HCT116 (cell line): ENCODE data around the gene NAALADL2. TPM values are rescaled to one million over a fixed set of nuclear protein-coding genes. Genes with fewer than 3 reads are reported as not detected.

Experiments
- ATAC-seq: fragments of 200-7000 bp; cut with Tn5 transposase; 2 replicates; pipeline ENCODE4 v1.9.1; 2020; ENCODE audit warnings: mild to moderate bottlenecking, moderate library complexity
- BruUV-seq: library from RNA; stranded (reverse); fragments of 400-500 nt; replicated peaks from 2 replicates; lab custom pipeline; 2021; lab: Mats Ljungman, UMichigan
- CTCF ChIA-PET: fragments of 300-600 bp; sonication (Branson Sonifier 250); formaldehyde crosslinking; loops from one replicate; lab custom pipeline; 2021; ENCODE audit warnings: antibody characterized with exemption; lab: Charles Lee
- POLR2A ChIA-PET: fragments of 300-600, 350-600 bp; sonication (Branson Sonifier 250); formaldehyde crosslinking; loops from one replicate; lab custom pipeline; 2021; ENCODE audit warnings: antibody characterized with exemption; lab: Charles Lee
- RAD21 ChIA-PET, 2 experiments: fragments of 300-600 bp; sonication (Branson Sonifier 250); formaldehyde crosslinking; loops; one replicate each; lab custom pipeline; 2023; ENCODE audit warnings: low total read pairs in 2 of 2; ENCODE audit not compliant: uncharacterized antibody in 2 of 2, unreplicated experiment in 2 of 2, low non-redundant PET in 1 of 2; lab: Charles Lee
- DNase-seq: peaks from one replicate; pipeline ENCODE4 v3.0.0-alpha.2; 2010; ENCODE audit warnings: low read depth, low spot score
- H2AFZ ChIP-seq: fragments of 200-600 bp; shearing (Covaris generic), sonication (generic); 2 replicates; pipeline ENCODE4 v1.6.1; 2017; ENCODE audit warnings: low read depth, mixed run types, mixed read lengths, antibody characterized with exemption, low read length; ENCODE audit not compliant: poor library complexity, severe bottlenecking
- H3K27ac ChIP-seq: 2 replicates; pipeline ENCODE4 v1.5.1; 2012; ENCODE audit warnings: low read depth, low read length
- H3K27me3 ChIP-seq: fragments of 200-600 bp; sonication (generic); 2 replicates; pipeline ENCODE4 v1.6.1; 2016; ENCODE audit warnings: mixed run types, low read length, mixed read lengths; ENCODE audit not compliant: insufficient read depth
- H3K36me3 ChIP-seq, 2 experiments: fragments of 200-500 bp in 1 of 2; fragments of 200-600 bp in 1 of 2; sonication (Bioruptor generic) in 1 of 2; sonication (generic) in 1 of 2; 2 replicates each; pipeline versions ENCODE4 v1.5.1 to v1.6.1; 2014 to 2016; ENCODE audit warnings: low read length in 2 of 2, inconsistent platforms in 1 of 2, mixed read lengths in 1 of 2, mixed run types in 1 of 2; ENCODE audit not compliant: insufficient read depth in 2 of 2, control insufficient read depth in 1 of 2
- H3K4me1 ChIP-seq, 2 experiments: fragments of 200-600 bp in 1 of 2; sonication (generic) in 1 of 2; 2 replicates each; pipeline versions ENCODE4 v1.5.1 to v1.6.1; 2012 to 2017; ENCODE audit warnings: low read length in 2 of 2, inconsistent platforms in 1 of 2, mild to moderate bottlenecking in 1 of 2, mixed read lengths in 1 of 2, mixed run types in 1 of 2, moderate library complexity in 1 of 2; ENCODE audit not compliant: insufficient read depth in 2 of 2, control insufficient read depth in 1 of 2
- H3K4me2 ChIP-seq: fragments of 200-600 bp; sonication (generic); 2 replicates; pipeline ENCODE4 v1.6.1; 2017; ENCODE audit warnings: mixed run types, low read length, mixed read lengths
- H3K4me3 ChIP-seq, 2 experiments: fragments of 200-600 bp in 1 of 2; sonication (generic) in 1 of 2; replicated peaks in 1 of 2; 2 replicates each; pipeline ENCODE4 v1.5.1; 2011 to 2016; ENCODE audit warnings: low read length in 2 of 2, control low read depth in 1 of 2, low read depth in 1 of 2, mild to moderate bottlenecking in 1 of 2, mixed read lengths in 1 of 2, mixed run types in 1 of 2
- H3K79me2 ChIP-seq: fragments of 200-600 bp; sonication (generic); 2 replicates; pipeline ENCODE4 v1.6.1; 2017; ENCODE audit warnings: mild to moderate bottlenecking, mixed run types, low read length, moderate library complexity, mixed read lengths; ENCODE audit not compliant: insufficient read depth
- H3K9ac ChIP-seq: fragments of 200-600 bp; sonication (generic); 2 replicates; pipeline ENCODE4 v1.6.1; 2016; ENCODE audit warnings: low read length, mixed read lengths
- H3K9me2 ChIP-seq: fragments of 200-600 bp; sonication (generic), shearing (Covaris generic); 2 replicates; pipeline ENCODE4 v1.6.1; 2017; ENCODE audit warnings: mixed run types, mild to moderate bottlenecking, moderate library complexity; ENCODE audit not compliant: insufficient read depth
- H3K9me3 ChIP-seq, 2 experiments: fragments of 200-500 bp in 1 of 2; fragments of 200-600 bp in 1 of 2; sonication (Bioruptor generic) in 1 of 2; sonication (generic) in 1 of 2; 2 replicates each; pipeline ENCODE4 v1.6.1; 2014 to 2017; ENCODE audit warnings: low read length in 2 of 2, mixed read lengths in 2 of 2, inconsistent platforms in 1 of 2, low read depth in 1 of 2, mild to moderate bottlenecking in 1 of 2, mixed run types in 1 of 2, moderate library complexity in 1 of 2; ENCODE audit not compliant: control insufficient read depth in 1 of 2, insufficient read depth in 1 of 2
- H4K20me1 ChIP-seq: fragments of 200-600 bp; sonication (generic), shearing (Covaris generic); 2 replicates; pipeline ENCODE4 v1.6.1; 2017; ENCODE audit warnings: mixed run types, mild to moderate bottlenecking, moderate library complexity; ENCODE audit not compliant: insufficient read depth
- ATF3 ChIP-seq: IDR thresholded peaks from 2 replicates; pipeline ENCODE4 v1.6.1; 2012
- CBX3 ChIP-seq: IDR thresholded peaks from 2 replicates; pipeline ENCODE4 v1.6.1; 2012; ENCODE audit warnings: low read depth
- CEBPB ChIP-seq: IDR thresholded peaks from 2 replicates; pipeline ENCODE4 v1.6.1; 2012; ENCODE audit warnings: low read depth
- EGR1 ChIP-seq: IDR thresholded peaks from 2 replicates; pipeline ENCODE4 v1.6.1; 2012; ENCODE audit warnings: low read depth
- ELF1 ChIP-seq: IDR thresholded peaks from 2 replicates; pipeline ENCODE4 v1.6.1; 2012; ENCODE audit warnings: low read depth, borderline replicate concordance
- EZH2 ChIP-seq: fragments of 200-600 bp; sonication (generic); IDR thresholded peaks from 2 replicates; pipeline ENCODE4 v1.6.1; 2017; ENCODE audit warnings: antibody characterized with exemption, mixed run types
- EZH2phosphoT487 ChIP-seq: fragments of 200-600 bp; IDR thresholded peaks from 2 replicates; pipeline ENCODE4 v1.6.1; 2018; ENCODE audit warnings: antibody characterized with exemption, borderline replicate concordance
- FOSL1 ChIP-seq: IDR thresholded peaks from 2 replicates; pipeline ENCODE4 v1.6.1; 2012; ENCODE audit warnings: low read depth
- JUND ChIP-seq: IDR thresholded peaks from 2 replicates; pipeline ENCODE4 v1.6.1; 2012
- MAX ChIP-seq: IDR thresholded peaks from 2 replicates; pipeline ENCODE4 v1.6.1; 2012
- POLR2A ChIP-seq: IDR thresholded peaks from 2 replicates; pipeline ENCODE4 v1.7.0; 2011; ENCODE audit warnings: borderline replicate concordance; ENCODE audit not compliant: insufficient read depth, insufficient read length; ENCODE audit errors: extremely low read depth
- POLR2AphosphoS5 ChIP-seq: IDR thresholded peaks from 2 replicates; pipeline ENCODE4 v1.6.1; 2011; ENCODE audit warnings: mild to moderate bottlenecking, low read depth, low read length, moderate library complexity
- RAD21 ChIP-seq: IDR thresholded peaks from 2 replicates; pipeline ENCODE4 v1.6.1; 2012; ENCODE audit warnings: low read depth, mild to moderate bottlenecking
- REST ChIP-seq: IDR thresholded peaks from 2 replicates; pipeline ENCODE4 v1.6.1; 2012; ENCODE audit warnings: low read depth
- SP1 ChIP-seq: IDR thresholded peaks from 2 replicates; pipeline ENCODE4 v1.6.1; 2012; ENCODE audit warnings: low read depth
- SRF ChIP-seq: IDR thresholded peaks from 2 replicates; pipeline ENCODE4 v1.6.1; 2012; ENCODE audit warnings: low read depth
- TCF7L2 ChIP-seq: IDR thresholded peaks from 2 replicates; pipeline ENCODE4 v1.7.0; 2011; ENCODE audit warnings: borderline replicate concordance, inconsistent platforms; ENCODE audit not compliant: insufficient read depth, insufficient read length; ENCODE audit errors: extremely low read depth
- YY1 ChIP-seq: IDR thresholded peaks from 2 replicates; pipeline ENCODE4 v1.6.1; 2011; ENCODE audit warnings: low read length, low read depth, moderate library complexity, mild to moderate bottlenecking; ENCODE audit not compliant: insufficient replicate concordance; ENCODE audit errors: extremely low read depth
- ZBTB33 ChIP-seq: IDR thresholded peaks from 2 replicates; pipeline ENCODE4 v1.6.1; 2011; ENCODE audit warnings: mild to moderate bottlenecking, low read length, moderate library complexity; ENCODE audit not compliant: insufficient replicate concordance; ENCODE audit errors: extremely low read depth
- ZFX ChIP-seq: fragments of 450-650 bp; IDR thresholded peaks from 2 replicates; pipeline ENCODE4 v1.6.1; 2017
- intact Hi-C: fragments of 100-400 bp; cut with micrococcal nuclease; formaldehyde crosslinking; loops from 2 replicates; pipeline ENCODE4 v1.10.0; 2022
- total RNA-seq: library from RNA; stranded (reverse); gene quantifications from one replicate; pipeline ENCODE4 v1.2.1, GENCODE V29; 2021; ENCODE audit not compliant: unreplicated experiment

The NAALADL2 gene
- total RNA-seq, 1 experiment from 2014 or later = 2.9 TPM

GRCh38 chr3:175445741-175446140 is 586.6 kb downstream of the NAALADL2 start:
- ChIA-PET CTCF (no interaction called here), RAD21 (no interaction called here), POLR2A (no interaction called here)
- Histone ChIP-seq H3K9me3 (no peaks in the 10 kb centered on the region), H3K9me2 (no peaks in the 10 kb centered on the region), H3K9ac (no peak overlapping the region), H3K36me3 (no peaks in the 10 kb centered on the region), H3K79me2 (no peaks in the 10 kb centered on the region), H3K4me1 (no peaks in the 10 kb centered on the region), H3K4me3 (no peak overlapping the region), H2AFZ (no peak overlapping the region), H3K27ac (no peak overlapping the region), H3K27me3 (no peaks in the 10 kb centered on the region), H3K4me2 (no peak overlapping the region), H4K20me1 (no peaks in the 10 kb centered on the region)
- intact Hi-C loops = no loop called here
- DNase-seq (no peak), ATAC-seq (no peak)
- TF ChIP-seq SRF = no peak
- no peak for TF ChIP-seq ZBTB33
- TF ChIP-seq EZH2phosphoT487 = no peak
- no peak for TF ChIP-seq FOSL1
- no peak for TF ChIP-seq ATF3
- no peak for TF ChIP-seq CBX3
- no peak for TF ChIP-seq ZFX
- TF ChIP-seq CEBPB = no peak
- TF ChIP-seq ELF1 = no peak
- no peak for TF ChIP-seq MAX
- TF ChIP-seq JUND = no peak
- no peak for TF ChIP-seq POLR2A
- TF ChIP-seq EZH2 = no peak
- no peak for TF ChIP-seq RAD21
- no peak for TF ChIP-seq SP1
- no peak for TF ChIP-seq TCF7L2
- TF ChIP-seq YY1 = no peak
- TF ChIP-seq EGR1 = no peak
- TF ChIP-seq REST = no peak
- TF ChIP-seq POLR2AphosphoS5 = no peak
- BruUV-seq = no TSS peak
